ENCODE data around the gene PRKAG2. TPM values are rescaled to one million over a fixed set of nuclear protein-coding genes. Genes with fewer than 3 reads are reported as not detected.
A peak's percentile ranks its signal among the peaks of the same experiment; 100 is the strongest.

Gene PRKAG2
- total and polyA plus RNA-seq, 2 of the 13 experiments (the other 11 are each of a cell fraction or from before 2014, with no cell fraction given), result 0.90 to 1.3 TPM

- TF ChIP-seq ZXDC (CRISPR knock-in tag; IDR thresholded peaks at IDR 0.05) (no peak), ZNF574 (CRISPR knock-in tag; IDR thresholded peaks at IDR 0.05) (peak; percentile 57; the same call in 1 of the 2 replicates), UBTF (CRISPR knock-in tag; IDR thresholded peaks at IDR 0.05) (peak; percentile 26; the same call in 1 of the 2 replicates), TCF7L2 (IDR thresholded peaks at IDR 0.05; ENCODE audit: low read depth, low read length) (no peak), ZNF280D (CRISPR knock-in tag; IDR thresholded peaks at IDR 0.05) (no peak), MLXIP (CRISPR knock-in tag; IDR thresholded peaks at IDR 0.05; ENCODE audit: borderline replicate concordance) (no peak), RFXAP (CRISPR knock-in tag; IDR thresholded peaks at IDR 0.05; ENCODE audit: borderline replicate concordance) (no peak), SAP130 (CRISPR knock-in tag; IDR thresholded peaks at IDR 0.05; ENCODE audit: low read depth) (peak; percentile 65; the same call in 1 of the 2 replicates), MTERF4 (CRISPR knock-in tag; IDR thresholded peaks at IDR 0.05) (no peak), ZNF879 (CRISPR knock-in tag; IDR thresholded peaks at IDR 0.05) (no peak), ZNF10 (CRISPR knock-in tag; IDR thresholded peaks at IDR 0.05; ENCODE audit: borderline replicate concordance, low read depth) (no peak), TRIM24 (CRISPR knock-in tag; IDR thresholded peaks at IDR 0.05) (0 out of 2 replicates have a peak, but pooled peaks have one; percentile 49)
These were observed 122.7 kb downstream of the PRKAG2 start (continued) for GRCh38 chr7:151754142-151754590.
